HG02981 (cell line): ENCODE results near the gene CRPPA.

Experiments used
- ATAC-seq: cut with Tn5 transposase; IDR thresholded peaks from one replicate; pipeline ENCODE4 v1.9.1; 2021; ENCODE audit warnings: mild to moderate bottlenecking, moderate library complexity; ENCODE audit not compliant: unreplicated experiment

CRPPA gene

GRCh38 chr7:16428182-16428581, 6.8 kb upstream of the CRPPA start:
- ATAC-seq: no peak

DNA sequence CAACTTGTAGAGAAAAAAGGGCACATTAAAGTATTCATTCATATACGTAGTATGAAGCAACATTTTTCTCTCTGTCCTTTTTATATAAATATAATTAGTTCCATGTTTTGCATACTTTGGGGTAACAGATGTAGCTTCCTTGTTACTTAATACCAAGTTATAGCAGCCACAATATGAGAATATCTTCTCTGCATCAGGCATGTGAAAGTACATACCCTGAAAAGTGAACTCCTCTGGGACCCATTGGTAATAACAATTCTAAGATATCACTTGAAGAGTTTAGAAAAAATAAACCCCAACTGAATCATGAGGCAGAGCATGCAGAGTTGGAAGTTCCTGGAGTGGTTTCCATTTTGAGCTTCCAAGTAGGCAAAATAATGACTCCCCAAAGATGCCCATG, 2.4 kb upstream of the CRPPA start:
- no peak for ATAC-seq

- no peak for ATAC-seq
Measured at GRCh38 chr7:16422917-16423316, 1.6 kb upstream of the CRPPA start.

GRCh38 chr7:16422103-16422435, 731 bp upstream of the CRPPA start:
- no peak for ATAC-seq

GRCh38 chr7:16420649-16421332, 547 bp downstream of the CRPPA start:
- peak; percentile 88 for ATAC-seq

DNA sequence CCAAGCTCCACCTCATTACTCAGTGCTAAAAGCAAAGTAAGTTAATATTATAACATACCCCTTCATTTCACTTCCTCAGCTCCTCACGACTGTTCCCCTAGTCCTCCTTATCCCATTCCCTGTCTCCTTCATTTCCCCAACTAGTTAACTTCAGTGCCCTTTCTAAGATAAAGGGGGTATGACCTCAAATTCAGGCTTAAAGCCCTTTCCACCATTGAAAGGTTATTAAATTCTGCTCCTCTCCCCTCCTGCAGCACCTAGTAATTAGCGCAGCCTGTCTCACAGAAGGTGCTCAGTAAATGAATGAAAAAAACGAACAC, 1.0 kb downstream of the CRPPA start:
- no peak for ATAC-seq

- ATAC-seq: no peak
Measured at GRCh38 chr7:16419859-16420258, 1.5 kb downstream of the CRPPA start.

GRCh38 chr7:16419126-16419525, 2.2 kb downstream of the CRPPA start:
- no peak for ATAC-seq

DNA sequence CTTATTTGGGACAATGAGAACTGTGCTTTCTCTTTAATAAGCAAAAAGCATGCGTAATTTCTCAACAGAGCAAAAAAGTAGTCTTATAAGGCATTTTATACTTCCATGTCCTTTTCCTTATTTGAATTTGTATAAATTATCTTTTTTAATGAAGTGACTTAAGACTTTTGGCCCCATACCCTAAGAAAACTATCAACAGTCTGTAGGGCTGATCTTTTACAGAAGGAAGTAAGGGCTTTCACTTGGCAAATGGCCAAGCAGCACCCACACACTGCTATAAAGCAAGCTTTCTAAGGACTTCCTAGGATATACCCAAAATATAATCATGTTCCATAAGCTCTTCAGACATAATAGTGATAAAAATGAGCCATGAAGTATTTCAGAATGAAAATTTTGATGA, 3.4 kb downstream of the CRPPA start:
- no peak for ATAC-seq

- ATAC-seq: no peak
Measured at GRCh38 chr7:16416289-16417282, 4.8 kb downstream of the CRPPA start.

DNA sequence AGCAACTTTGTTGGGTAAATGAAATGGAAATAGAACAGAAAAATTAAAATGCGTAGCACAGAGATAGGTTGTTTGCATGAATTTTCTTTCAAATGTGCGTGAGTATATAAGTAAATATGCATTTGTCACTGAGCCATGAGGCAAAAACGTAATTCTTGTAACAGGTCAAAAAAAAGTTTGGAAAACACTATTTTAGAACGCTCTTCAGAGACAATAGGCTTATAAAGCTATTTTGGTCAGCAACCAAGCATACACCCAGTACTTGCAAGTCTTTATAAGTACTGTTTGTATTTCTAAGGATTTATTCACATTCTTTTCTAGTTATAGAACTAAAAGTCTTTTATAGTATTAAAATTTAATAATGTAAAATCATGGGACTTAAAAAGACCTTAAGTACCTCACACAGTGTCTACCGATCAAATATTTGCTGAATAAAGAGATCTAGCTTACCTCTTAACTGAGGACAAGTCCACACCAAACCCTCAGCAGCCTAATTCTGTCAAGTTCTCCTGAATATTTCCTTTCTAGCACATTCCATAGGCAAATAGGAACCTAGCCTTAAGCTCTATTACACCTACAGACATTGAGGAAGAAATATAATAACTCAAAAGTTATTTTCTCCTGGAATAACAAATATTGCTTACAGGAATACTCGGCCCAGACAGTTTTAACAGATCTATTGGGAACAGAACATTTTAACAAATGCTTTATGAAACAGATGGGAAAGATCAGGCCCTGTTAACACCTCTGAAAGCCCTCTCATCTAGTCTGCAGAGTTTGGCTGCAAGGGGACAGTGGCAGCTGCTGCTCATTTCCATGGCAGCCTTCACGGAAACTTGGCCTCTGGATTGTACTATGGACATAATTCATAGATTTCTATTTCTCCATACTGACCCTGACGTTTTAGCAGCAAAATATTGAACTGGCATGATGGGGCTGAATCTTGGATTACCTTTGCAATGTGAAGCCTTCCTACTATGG, 8.8 kb downstream of the CRPPA start:
- no peak for ATAC-seq

GRCh38 chr7:16411391-16411790, 9.9 kb downstream of the CRPPA start:
- ATAC-seq: no peak

GRCh38 chr7:16409777-16410176, 11.6 kb downstream of the CRPPA start:
- ATAC-seq: no peak

GRCh38 chr7:16404636-16405035, 16.7 kb downstream of the CRPPA start:
- no peak for ATAC-seq

DNA sequence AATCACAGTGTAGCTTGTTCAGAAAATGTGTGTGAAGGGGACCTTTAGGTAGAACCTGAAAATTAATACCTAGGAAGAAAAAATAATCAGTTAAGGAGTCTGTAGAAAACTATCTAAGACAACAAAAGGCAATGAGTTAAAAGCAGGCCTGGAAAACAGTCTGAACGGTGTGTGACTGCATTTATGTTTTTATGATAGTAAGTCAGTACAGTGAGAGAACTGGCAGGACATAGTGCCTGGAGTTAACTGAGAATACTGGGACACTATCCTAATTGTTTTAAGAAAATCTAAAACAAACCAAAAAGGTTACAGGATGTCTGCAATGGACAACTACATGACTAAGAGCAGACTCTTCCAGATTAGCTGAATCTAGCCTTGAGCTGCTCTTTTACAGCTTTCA, 17.9 kb downstream of the CRPPA start:
- no peak for ATAC-seq

GRCh38 chr7:16402940-16403339, 18.4 kb downstream of the CRPPA start:
- no peak for ATAC-seq

GRCh38 chr7:16402091-16402490, 19.2 kb downstream of the CRPPA start:
- ATAC-seq: no peak

GRCh38 chr7:16400893-16401275, 20.5 kb downstream of the CRPPA start:
- no peak for ATAC-seq

GRCh38 chr7:16399916-16400892, 21.1 kb downstream of the CRPPA start:
- ATAC-seq: no peak

DNA sequence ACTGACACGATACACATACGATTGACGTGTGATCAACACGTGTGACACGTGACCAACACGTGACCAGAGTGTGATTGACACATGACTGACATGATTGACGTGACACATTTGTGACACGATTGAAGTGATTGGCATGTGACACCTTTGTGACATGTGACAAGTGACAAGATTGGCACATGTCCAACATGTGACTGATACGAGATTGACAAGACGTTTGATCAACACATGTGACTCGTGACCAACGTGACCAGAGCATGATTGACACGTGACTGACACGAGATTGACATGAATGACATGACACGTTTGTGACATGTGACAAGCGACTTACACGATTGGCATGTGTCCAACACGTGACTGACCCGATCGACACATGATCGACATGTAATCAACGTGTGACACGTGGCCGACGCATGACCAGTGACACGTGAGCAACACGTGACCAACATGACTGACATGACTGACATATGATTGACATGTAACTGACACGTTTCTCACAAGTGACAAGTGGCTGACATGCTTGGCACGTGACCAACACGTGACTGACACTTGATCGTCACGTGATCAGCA, 22.0 kb downstream of the CRPPA start:
- no peak for ATAC-seq
